Measurements from ENCODE around the gene FASN.
"Not testable (repeated sequence)": the region's sequence is repeated elsewhere in the genome, so short reads cannot be mapped to it uniquely, and the experiment has no call there.

FASN gene

DNA sequence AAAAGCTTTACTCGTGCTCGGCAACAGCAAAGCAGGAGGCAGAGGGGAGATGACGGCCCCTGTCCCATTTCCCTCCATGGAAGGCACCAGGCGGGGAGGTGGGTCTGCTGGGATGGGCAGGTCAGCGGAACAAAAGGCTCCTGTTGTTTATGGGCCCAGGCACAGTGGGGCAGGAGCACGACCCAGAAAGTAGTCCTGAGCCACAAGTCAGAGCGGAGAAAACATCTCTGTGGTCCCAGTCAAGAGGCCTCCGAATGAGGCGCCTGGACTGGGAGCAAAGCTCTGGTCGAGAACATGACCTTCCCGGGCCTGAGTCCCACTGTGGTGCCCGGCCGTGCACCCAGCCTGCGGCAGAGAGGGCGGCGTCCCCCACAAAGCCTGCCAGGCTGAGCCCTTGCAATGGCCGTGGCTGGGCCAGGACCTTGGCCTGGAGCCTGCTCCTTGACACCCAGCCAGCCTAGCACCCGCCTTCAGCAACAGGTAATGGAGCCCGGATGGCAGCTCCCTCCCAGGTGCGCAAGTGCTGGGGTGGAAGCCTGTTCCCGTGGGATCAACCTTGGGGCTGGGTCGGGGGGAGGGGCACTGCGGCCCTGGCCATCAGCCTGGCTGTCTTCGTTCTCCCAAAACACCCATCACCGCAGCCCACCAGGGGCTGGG is 50.0 kb downstream of the FASN start:
- DNase-seq (ENCODE audit: low read depth in 4 of 4, low spot score in 1 of 4): no peak

DNA sequence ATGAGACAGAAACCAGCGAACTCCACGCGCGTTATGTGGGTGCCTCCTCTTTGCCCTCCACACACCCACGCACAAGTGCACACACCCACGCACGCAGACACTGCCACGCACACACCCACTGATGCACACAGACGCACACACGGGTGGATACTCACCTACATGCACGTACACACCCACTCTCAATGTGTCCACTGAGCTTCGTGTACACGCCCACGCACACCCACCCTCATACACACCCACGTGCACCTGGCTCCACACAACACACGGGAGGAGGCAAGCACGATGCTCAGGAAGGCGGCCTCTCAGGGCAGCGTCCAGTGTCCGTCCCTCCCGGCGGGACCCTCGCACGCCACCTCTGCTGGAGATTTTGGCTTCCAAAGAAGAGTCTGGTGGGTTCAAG is 50.7 kb downstream of the FASN start:
- DNase-seq (ENCODE audit: low read depth in 4 of 4, low spot score in 1 of 4): no peak

DNA sequence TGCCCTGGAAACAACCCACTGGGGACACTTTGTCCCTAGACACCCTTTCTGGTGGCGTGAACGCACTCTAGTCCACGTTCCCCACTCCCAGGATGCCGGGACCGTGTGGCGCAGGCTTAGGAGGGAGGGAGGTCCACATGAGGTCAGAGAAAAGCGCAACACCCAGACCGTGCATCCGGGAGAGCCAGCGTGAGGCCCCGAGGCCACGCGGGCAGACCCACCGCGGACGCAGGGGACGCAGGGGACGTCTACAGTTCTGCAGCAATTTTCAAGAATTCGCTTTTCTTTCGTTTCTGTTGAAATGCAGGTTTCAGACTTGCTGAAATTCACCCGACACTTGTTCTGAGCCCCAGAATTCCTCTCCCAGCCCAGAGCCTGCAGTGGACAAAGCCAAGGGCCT is 51.1 kb downstream of the FASN start:
- no peak for DNase-seq (ENCODE audit: low read depth in 4 of 4, low spot score in 1 of 4)

DNA sequence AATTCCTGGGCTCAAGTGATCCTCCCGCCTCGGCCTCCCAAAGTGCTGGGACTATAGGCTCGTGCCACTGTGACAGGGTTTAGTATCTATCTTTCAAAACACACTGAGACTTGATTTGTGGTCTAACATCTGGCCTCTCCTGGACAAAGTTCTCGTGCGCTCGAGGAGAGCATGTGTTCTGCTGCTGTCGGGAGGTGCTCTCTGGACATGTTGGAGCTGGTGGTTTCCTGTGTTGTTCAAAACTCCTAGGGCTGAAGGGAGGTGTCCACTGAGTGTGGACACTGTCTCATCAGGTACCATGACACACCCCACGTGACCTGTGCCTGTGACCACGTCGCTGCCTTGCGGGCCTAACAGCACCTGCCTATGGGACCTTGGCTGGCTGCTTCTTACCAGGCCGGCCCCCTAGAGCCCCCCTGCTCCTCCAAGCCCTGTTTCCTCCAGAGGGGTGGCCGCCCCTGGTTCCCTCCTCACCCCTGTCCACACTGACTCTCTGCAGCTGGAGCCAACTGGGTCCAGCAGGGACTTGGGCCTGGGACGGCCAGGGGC is 52.0 kb downstream of the FASN start:
- no peak for DNase-seq (ENCODE audit: low read depth in 4 of 4, low spot score in 1 of 4)

DNA sequence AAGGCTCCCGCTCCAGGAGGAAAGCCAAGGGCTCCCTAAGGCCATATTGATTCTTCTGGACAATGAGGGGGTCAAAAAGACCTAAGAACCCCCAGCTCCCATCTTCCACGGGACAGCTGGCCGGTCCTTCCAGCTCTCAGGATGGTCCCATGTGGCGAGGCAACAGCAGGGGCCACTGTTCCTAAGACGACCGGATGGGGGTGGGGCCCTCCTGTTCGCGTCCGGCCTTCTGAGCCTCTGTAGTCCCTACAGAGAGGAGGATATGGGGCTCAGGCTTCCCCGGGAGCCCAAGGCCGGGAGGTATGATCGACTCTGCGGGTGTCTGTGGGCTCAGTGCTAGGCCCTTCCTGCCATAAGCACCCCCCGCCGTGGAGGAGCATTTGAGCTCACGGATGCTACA is 54.5 kb downstream of the FASN start:
- no peak for DNase-seq (ENCODE audit: low read depth in 4 of 4, low spot score in 1 of 4)

DNA sequence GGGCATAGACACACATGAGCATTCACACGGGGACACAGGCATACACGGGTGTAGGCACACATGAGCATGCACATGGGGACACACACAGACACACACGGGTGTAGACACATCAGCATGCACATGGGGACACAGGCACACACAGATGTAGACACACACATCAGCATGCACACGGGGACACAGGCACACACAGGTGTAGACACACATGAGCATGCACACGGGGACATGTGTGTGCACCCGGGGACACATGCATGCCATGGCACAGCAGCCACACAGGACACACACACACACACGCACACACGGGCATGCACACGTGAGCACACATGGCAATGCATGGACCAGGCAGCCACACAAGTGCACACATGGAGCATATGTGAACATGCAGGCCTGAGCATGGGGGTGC is 55.4 kb downstream of the FASN start:
- no peak for DNase-seq (ENCODE audit: low read depth in 4 of 4, low spot score in 1 of 4)

DNA sequence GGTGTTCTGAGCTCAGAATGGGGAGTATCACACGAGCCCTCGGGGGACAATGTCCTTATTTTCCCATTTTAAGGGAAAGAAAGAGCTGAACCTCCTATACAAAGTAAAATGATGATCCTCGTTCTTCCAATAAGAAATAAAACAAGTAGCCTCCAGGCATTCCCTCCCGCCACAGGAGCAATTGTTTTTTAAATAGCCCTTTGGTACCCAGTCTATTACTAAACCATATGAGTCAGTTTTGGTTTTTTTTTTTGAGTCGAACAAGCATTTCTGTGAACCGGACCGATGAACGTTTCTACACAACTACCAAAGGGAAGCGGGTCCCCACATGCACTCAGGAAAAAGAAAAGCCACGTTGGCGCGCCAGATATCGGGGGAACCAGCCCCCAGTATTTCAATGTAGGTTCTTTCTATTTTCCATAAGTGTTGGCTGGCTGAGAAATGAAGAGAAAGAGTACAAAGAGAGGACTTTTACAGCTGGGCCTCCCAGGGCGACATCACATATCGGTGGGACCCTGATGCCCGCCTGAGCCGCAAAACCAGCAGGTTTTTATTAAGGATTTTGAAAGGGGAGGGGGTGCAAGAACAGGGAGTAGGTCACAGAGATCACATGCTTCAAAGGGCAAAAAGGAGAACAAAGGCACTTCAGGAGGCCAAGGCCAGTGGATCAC is 56.8 kb downstream of the FASN start:
- no peak for DNase-seq (ENCODE audit: low read depth in 4 of 4, low spot score in 1 of 4)

DNA sequence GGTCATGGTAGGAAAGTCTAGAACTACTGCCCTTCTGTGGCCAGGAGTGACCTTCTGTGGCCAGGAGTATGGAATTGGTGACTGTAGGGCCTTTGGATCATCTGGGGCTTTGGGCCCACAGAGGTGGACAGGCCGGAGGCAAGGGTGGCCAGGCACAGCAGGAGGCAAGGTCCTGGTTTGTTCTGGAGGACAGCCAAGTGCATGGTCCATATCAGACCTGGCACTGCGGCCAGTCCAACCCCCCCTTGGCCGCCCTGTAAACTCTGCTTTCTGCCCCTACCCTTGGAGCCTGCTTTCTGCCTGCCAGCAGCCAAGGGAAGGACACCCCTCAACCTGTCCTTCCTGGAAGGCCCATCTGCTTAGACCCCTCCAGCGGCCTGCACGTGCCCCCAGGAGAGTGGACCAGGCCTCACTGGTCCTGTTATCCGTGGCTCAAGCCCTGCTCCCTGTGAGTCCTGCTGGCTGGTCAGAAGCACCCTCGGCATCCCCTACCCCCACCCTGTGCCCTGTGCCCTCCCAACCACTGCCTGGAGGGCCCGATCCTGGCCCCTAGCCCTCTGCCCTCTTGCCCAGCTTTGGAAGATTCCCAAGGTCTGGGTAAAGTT is 58.2 kb downstream of the FASN start:
- DNase-seq (ENCODE audit: low read depth in 4 of 4, low spot score in 1 of 4): no peak

DNA sequence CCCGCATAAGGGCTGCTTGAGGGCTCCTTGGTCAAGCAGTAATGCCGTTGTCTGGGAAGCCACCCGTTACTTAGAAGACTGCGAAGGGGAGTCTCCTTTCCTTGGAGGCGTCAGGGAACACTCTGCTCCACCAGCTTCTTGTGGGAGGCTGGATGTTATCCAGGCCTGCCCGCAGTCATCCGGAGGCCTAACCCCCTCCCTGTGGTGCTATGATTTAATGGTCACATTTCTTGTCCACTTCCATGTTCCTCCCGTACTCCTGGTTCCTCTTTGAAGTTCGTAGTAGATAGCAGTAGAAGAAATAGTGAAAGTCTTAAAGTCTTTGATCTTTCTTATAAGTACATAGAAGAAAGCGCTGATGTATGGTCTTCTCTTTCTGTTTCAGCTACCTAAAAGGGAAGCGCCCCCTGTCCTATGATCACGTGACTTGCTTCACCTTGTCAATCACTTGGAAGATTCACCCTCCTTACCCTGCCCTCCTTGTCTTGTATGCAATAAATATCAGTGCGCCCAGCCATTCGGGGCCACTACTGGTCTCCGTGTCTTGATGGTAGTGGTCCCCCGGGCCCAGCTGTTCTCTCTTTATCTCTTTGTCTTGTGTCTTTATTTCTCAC is 59.1 kb downstream of the FASN start:
- DNase-seq (ENCODE audit: low read depth in 4 of 4, low spot score in 1 of 4): not testable (repeated sequence)

DNA sequence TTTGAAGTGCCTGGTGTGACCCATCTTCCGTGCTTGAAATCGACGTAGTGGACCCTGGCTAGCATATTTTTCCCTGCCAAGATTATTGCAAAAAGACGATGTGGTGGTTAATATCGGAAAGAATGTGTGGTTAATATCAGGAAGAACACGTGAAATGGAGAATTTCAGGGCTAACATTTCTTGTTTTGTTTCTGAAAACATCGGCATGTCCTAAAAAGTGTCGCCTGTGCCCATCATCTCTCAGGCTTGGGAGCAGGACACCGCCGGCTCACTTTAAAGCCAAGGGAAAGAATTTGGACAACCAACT is 60.2 kb downstream of the FASN start:
- no peak for DNase-seq (ENCODE audit: low read depth in 4 of 4, low spot score in 1 of 4)

DNA sequence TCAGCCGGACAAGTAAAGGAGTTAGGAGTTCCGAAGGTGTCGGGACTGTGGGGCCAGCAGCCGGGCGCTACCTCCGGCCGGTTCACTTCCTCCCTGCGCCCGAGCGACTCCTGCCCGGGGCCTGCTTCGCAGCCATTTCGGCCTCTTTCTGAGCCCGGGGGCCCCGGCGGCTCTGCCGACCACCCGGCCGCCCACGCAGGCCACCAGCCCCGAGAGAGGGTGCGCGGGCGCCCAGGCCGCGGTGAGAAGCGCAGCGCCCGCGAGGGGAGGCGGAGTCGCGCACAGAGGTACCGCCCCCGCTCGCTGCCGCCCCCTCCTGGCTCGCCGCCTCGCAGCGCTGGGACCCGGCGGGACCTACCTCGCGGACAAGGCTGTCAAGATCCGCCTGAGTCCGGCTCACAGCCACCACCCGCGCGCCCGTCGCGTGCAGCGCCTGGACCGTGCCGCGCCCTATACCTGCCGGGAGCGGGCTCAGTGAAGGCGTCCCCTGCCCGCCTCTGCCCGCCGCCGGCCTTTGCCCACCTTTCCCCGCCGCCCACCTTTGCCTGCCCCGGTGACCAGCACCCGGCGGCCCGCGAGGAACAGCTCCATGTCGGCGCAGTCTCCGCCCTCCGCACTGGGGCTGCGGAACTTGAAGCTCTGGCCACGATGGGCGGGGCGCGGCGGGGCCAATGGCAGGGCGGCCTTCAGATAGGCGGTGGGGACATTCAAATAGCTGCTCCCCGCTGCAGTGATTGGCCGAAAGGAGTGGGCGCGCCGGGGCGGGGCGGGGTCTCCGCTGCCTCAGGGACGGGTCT is 60.7 kb downstream of the FASN start, which contains the start of gene DCXR:
Gene DCXR, minus strand, starts transcription at position 606 of the 797 bp plus-strand sequence. Its CDS starts 15 bp downstream, at position 591.
- peak; percentile 81 to 98 (median 88) for DNase-seq (ENCODE audit: low read depth in 4 of 4, low spot score in 1 of 4)

DNA sequence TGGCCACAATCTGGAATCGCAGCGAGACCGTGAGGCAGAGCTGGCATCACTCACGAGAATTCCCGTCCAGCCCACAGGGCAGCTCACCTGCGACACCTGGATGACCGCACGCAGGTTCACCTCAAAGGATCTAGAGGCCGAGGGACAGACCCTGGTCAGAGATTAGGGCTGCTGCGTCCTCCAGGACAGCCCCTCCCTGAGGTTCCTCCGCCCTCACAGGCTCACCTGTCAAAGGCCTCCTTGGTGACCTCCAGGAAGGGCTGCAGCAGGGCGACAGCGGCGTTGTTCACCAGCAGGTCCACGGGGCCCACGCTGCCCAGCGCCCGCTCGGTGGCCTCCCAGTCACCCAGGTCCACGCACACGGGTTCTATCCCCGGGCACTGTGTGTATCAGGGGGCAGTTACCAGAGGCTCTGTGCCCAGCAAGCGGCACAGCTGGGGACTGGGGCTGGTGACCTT is 61.4 kb downstream of the FASN start:
- DNase-seq (ENCODE audit: low read depth in 4 of 4, low spot score in 1 of 4): no peak

DNA sequence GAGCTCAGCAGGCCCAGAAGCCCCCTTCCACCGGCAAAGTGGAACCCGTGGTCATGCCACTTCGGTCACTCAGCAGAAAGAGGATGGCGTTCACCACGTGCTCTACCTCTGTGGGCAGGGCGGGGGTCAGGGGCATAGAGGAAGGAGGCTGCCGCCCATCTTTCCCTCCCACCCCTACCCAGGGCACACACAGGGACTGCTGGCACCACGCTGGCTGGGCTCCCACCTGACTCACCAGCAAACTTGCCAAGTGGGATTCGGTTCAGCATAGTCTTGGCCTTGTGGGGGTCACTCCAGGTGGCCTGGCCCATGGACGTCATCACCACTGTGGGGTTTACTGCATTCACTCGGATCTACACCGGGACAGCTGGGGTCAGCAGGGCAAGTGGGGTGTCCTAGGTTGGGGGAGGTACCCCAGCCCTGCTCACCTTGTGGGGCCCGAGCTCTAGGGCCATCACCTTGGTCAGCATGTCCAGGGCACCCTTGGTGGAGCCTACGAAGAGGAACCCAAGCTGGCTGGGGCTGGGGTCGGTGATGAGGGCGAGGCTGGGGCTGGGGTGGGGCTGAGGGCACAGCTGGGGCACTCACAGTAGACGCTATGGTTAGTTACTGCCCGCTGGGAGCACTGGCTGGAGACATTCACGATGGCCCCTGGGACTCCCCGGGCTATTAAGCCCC is 61.9 kb downstream of the FASN start:
- no peak for DNase-seq (ENCODE audit: low read depth in 4 of 4, low spot score in 1 of 4)

DNA sequence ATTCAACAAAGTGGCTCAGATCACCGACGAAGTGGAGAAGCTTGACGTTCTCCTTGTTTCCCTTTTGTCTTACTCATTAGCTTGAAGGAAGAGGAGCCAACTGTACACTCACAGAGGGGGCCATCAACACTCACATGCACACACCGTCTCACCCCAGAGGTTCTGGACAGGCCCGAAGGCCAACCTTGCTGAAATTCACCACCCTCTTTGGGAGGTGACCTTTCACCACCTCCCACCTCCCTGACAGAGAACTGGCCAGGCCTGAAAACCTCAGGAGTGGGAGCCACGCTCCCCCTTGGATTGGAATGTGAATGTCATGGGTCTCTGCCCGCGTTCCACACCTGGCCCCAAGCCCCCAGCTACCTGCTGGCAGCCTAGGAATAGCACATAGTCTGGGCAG is 62.5 kb downstream of the FASN start:
- no peak for DNase-seq (ENCODE audit: low read depth in 4 of 4, low spot score in 1 of 4)

DNA sequence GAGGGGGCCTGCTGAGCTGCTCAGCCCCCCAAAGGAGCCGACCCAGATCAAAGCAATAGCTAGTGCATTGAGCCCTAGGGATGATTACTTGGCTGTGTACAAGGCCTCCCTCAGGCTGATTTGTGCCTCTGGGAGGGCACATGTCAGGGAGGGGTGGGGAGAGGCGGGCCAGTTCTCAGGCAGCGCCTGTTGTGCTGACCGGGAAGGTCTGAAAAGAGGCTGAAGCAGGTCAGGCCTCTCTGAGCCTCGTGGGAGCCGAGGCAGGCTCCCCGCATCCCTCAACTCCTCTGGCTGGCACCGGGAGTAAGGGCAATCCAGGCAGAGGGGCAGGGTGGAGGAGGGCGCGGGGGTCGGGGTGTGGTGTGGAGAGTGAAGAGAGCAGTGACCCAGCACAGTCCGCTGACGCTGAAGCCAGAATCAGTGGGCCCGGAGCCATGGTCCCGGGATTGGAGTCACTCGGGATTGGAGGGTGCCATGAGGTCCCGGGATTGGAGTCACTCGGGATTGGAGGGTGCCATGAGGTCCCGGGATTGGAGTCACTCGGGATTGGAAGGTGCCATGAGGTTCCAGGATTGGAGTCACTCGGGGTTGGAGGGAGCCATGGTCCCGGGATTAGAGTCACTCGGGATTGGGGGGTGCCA is 63.5 kb downstream of the FASN start:
- no peak for DNase-seq (ENCODE audit: low read depth in 4 of 4, low spot score in 1 of 4)

DNA sequence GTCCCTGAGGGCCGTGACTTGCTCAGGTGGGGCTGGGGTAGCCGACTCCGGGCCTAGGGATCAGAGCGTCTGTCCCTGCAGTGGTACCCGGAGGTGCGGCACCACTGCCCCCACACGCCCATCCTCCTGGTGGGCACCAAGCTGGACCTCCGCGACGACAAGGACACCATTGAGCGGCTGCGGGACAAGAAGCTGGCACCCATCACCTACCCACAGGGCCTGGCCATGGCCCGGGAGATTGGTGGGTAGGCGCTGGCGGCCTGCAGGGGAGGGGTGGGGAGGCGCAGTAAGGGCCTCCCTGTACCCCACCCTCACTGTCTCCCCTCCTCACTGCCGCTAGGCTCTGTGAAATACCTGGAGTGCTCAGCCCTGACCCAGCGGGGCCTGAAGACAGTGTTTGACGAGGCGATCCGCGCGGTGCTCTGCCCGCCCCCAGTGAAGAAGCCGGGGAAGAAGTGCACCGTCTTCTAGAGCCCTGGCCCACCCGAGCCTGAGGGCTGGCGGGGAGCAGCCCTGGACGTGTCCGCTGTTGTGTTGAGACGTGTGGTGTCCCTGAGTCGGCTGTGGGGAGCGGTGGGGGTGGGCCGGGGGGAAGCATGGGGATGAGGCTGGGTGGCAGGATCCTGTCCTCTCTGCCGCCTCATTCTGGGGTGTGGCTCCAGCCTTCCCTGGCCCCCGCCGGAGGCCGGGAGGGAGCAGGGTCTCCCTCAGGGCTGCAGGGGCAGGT is 64.5 kb downstream of the FASN start:
- DNase-seq (ENCODE audit: low read depth in 4 of 4, low spot score in 1 of 4): no peak

DNA sequence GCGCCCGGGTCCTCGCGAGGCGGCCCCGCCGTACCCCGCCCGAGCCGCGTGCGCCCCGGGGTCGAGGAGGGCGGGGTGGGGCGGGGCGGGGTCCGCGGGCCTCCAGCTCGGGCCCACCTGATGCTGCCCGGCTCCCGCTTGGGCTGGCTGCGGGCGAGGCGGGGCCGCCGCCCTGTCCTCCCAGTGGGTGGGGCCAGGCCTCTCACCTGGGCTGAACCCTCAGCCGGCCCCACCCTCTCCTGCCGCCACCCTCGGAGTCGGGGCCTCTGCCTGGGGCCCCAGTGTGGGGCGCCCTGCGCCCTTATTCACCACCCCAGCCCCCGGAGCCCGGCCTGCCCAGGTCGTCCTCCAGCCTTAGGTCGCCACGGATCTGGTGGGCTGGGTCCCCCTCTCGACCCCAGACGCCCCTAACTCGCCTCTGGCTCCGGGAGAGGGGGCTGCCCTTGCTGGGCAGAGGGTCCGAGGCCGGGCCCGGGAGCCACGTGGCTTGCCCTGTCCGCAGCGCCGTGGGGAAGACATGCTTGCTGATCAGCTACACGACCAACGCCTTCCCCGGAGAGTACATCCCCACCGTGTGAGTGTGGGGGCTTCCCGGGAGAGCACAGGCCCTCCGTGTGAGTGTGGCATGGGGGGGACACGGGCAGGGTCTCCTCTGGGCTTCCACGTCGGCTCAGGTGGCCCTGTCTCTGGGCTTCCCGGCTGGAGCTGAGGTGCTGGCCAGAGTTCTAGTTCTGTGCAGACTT is 66.0 kb downstream of the FASN start:
- peak in 1 of 4 experiments; percentile 48 for DNase-seq (ENCODE audit: low read depth in 4 of 4, low spot score in 1 of 4)

DNA sequence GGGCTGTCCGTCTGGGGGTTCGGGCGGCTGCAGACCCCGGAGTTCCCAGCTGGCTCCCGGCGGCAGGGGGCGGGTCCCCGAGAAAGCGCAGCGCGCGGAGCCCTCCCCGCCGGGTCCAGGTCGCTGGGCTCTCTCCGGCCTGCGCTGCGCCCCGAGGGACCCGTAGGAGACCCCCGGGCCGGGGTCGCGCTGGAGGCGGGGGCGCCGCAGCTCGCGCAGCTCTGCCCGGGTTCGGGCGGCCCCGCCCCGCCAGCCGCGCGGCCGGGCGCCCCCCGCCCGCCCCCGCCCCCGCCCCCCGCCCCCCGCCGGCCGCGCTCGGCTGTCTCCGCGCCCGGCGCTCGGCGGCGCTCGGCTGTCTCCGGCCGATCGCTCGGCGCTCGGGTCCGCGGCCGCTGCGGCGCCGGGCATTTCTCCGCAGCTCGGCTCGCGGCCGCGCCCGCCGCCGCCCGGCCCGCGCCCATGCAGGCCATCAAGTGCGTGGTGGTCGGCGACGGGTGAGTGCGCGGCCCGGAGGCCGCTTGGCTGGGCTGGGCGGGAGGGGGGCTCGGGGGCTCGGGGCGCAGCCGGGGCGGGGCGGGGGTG is 66.6 kb downstream of the FASN start, which contains the start of gene RAC3:
Gene RAC3, plus strand, starts transcription at position 376 of the 582 bp plus-strand sequence. Its CDS starts 84 bp downstream, at position 460.
- no peak for DNase-seq (ENCODE audit: low read depth in 4 of 4, low spot score in 1 of 4)

Measured in stimulated activated CD4-positive, alpha-beta T cell treated with anti-CD3 and anti-CD28 coated beads, Interleukin-1b, Interleukin-23, amount 100 ng/mL, for 24 hours (primary cell).